CD14-positive monocyte (primary cell): Measurements from ENCODE around the gene SUGCT. TPM values are rescaled to one million over a fixed set of nuclear protein-coding genes. Genes with fewer than 3 reads are reported as not detected.

Experiments
- DNase-seq, 3 donors: peaks; one replicate each; pipeline ENCODE4 v3.0.0-alpha.2; 2011 to 2022
- H2AFZ ChIP-seq: 2 replicates; pipeline ENCODE4 v1.6.0; 2012; ENCODE audit warnings: mild to moderate bottlenecking, low read depth, low read length, inconsistent platforms; ENCODE audit not compliant: insufficient read depth, poor library complexity, severe bottlenecking
- H3K27ac ChIP-seq, 2 donors: 1 replicate in 1 of 2; 2 replicates in 1 of 2; pipeline ENCODE4 v1.5.1; 2012 to 2013; ENCODE audit warnings: low read length in 2 of 2, control low read depth in 1 of 2, inconsistent platforms in 1 of 2, low read depth in 1 of 2, mild to moderate bottlenecking in 1 of 2
- H3K27me3 ChIP-seq, 2 donors: one replicate each; pipeline versions ENCODE4 v1.6.0 to v1.6.1; 2011 to 2013; ENCODE audit warnings: low read length in 2 of 2; ENCODE audit not compliant: control insufficient read depth in 2 of 2, insufficient read depth in 2 of 2
- H3K36me3 ChIP-seq, 2 donors: replicated peaks in 1 of 2; 1 replicate in 1 of 2; 2 replicates in 1 of 2; pipeline versions ENCODE4 v1.5.1 to v1.6.1; 2012 to 2013; ENCODE audit warnings: low read length in 2 of 2, control low read depth in 1 of 2, inconsistent platforms in 1 of 2, mild to moderate bottlenecking in 1 of 2; ENCODE audit not compliant: insufficient read depth in 2 of 2, control insufficient read depth in 1 of 2
- H3K4me1 ChIP-seq, 2 donors: 1 replicate in 1 of 2; 2 replicates in 1 of 2; pipeline versions ENCODE4 v1.5.1 to v1.6.1; 2012 to 2013; ENCODE audit warnings: low read length in 2 of 2, control low read depth in 1 of 2, inconsistent platforms in 1 of 2, mild to moderate bottlenecking in 1 of 2, moderate library complexity in 1 of 2; ENCODE audit not compliant: insufficient read depth in 2 of 2, control insufficient read depth in 1 of 2
- H3K4me2 ChIP-seq: replicated peaks from 2 replicates; pipeline ENCODE3; 2012; ENCODE audit warnings: low read length, moderate library complexity, mild to moderate bottlenecking; ENCODE audit not compliant: poor library complexity, severe bottlenecking; ENCODE audit errors: extremely low read depth
- H3K4me3 ChIP-seq, 3 experiments: fragments of 200-600 bp in 1 of 3; sonication (generic) in 1 of 3; replicated peaks in 1 of 3; 1 replicate in 2 of 3; 2 replicates in 1 of 3; pipeline ENCODE4 v1.5.1; 2011 to 2013; ENCODE audit warnings: low read length in 3 of 3, mild to moderate bottlenecking in 3 of 3, control low read depth in 2 of 3, low read depth in 2 of 3, inconsistent platforms in 1 of 3, moderate library complexity in 1 of 3
- H3K79me2 ChIP-seq: 2 replicates; pipeline ENCODE4 v1.6.0; 2012; ENCODE audit warnings: mild to moderate bottlenecking, control low read depth, inconsistent platforms, low read length, moderate library complexity; ENCODE audit not compliant: insufficient read depth
- H3K9ac ChIP-seq: 2 replicates; pipeline ENCODE4 v1.6.0; 2017; ENCODE audit warnings: low read length, mild to moderate bottlenecking; ENCODE audit not compliant: insufficient read depth, poor library complexity, severe bottlenecking
- H3K9me3 ChIP-seq, 2 donors: replicated peaks in 1 of 2; 1 replicate in 1 of 2; 2 replicates in 1 of 2; pipeline versions ENCODE4 v1.5.1 to v1.6.1; 2012 to 2013; ENCODE audit warnings: low read length in 2 of 2, control low read depth in 1 of 2; ENCODE audit not compliant: control insufficient read depth in 1 of 2, insufficient read depth in 1 of 2
- H4K20me1 ChIP-seq: 2 replicates; pipeline ENCODE4 v1.6.0; 2012; ENCODE audit warnings: mild to moderate bottlenecking, low read length, control low read depth, moderate library complexity; ENCODE audit not compliant: insufficient read depth
- H3K27ac Mint-ChIP-seq, 7 donors: one replicate each; pipeline ENCODE4 v1.8.0; 2020; ENCODE audit warnings: mild to moderate bottlenecking in 7 of 7, mixed read lengths in 7 of 7, moderate library complexity in 6 of 7, inconsistent platforms in 2 of 7
- H3K27me3 Mint-ChIP-seq, 3 donors: one replicate each; pipeline ENCODE4 v1.8.0; 2021 to 2022; ENCODE audit warnings: low read depth in 3 of 3, mild to moderate bottlenecking in 3 of 3, mixed read lengths in 3 of 3, moderate library complexity in 3 of 3, inconsistent platforms in 1 of 3
- H3K36me3 Mint-ChIP-seq, 2 donors: one replicate each; pipeline ENCODE4 v1.8.0; 2020; ENCODE audit warnings: mixed read lengths in 2 of 2, inconsistent platforms in 1 of 2, mild to moderate bottlenecking in 1 of 2
- H3K4me1 Mint-ChIP-seq: one replicate; pipeline ENCODE4 v1.8.0; 2020; ENCODE audit warnings: mild to moderate bottlenecking, mixed read lengths
- H3K4me3 Mint-ChIP-seq, 2 donors: one replicate each; pipeline ENCODE4 v1.8.0; 2020; ENCODE audit warnings: mild to moderate bottlenecking in 2 of 2, mixed read lengths in 2 of 2, moderate library complexity in 1 of 2
- H3K9me3 Mint-ChIP-seq, 7 donors: one replicate each; pipeline ENCODE4 v1.8.0; 2020 to 2022; ENCODE audit warnings: mixed read lengths in 7 of 7, mild to moderate bottlenecking in 6 of 7, moderate library complexity in 6 of 7, inconsistent platforms in 2 of 7
- CTCF ChIP-seq: fragments of 200-600 bp; IDR thresholded peaks from one replicate; pipeline ENCODE4 v1.8.0; 2022; ENCODE audit warnings: antibody characterized with exemption, mild to moderate bottlenecking
- WGBS: methylation state at CpG from one replicate; pipeline ENCODE4 v1.1.5; 2013; ENCODE audit warnings: missing lambda C conversion rate; ENCODE audit not compliant: insufficient coverage; 5-methylcytosine and 5-hydroxymethylcytosine counted together
- intact Hi-C, 2 donors: fragments of 100-400 bp; cut with micrococcal nuclease; formaldehyde crosslinking; loops; one replicate each; pipeline versions ENCODE4 v1.15.0 to v1.15.1; 2023
- polyA plus RNA-seq, 3 donors: library from polyadenylated mRNA; depleted of rRNA in 1 of 3; unstranded in 2 of 3; stranded (reverse) in 1 of 3; fragments of 300-500 nt in 2 of 3; fragments of >200 nt in 1 of 3; fragmentation: Illumina TruSeq in 2 of 3; gene quantifications; 1 replicate in 2 of 3; 2 replicates in 1 of 3; pipeline ENCODE4 v1.2.3, GENCODE V29; 2012 to 2021

Gene SUGCT
- polyA plus RNA-seq, 3 donors: not detected

GRCh38 chr7:40520986-40521738 is 386.4 kb downstream of the SUGCT start:
- H3K4me3 Mint-ChIP-seq: no peak overlapping the region
- WGBS: no CpG with 5 or more reads among the region's 7 CpGs
- intact Hi-C loops: no loop called here
- H3K36me3 ChIP-seq: no peaks in the 10 kb centered on the region
- H4K20me1 ChIP-seq: no peaks in the 10 kb centered on the region
- H3K4me3 ChIP-seq: no peak overlapping the region
- peaks cover 0 to 2% (median 0%) of the 10 kb centered on the region in 7 donors for H3K9me3 Mint-ChIP-seq
- no peak overlapping the region for H3K9ac ChIP-seq
- peaks cover 0 to 1% (median 0%) of the 10 kb centered on the region in 3 donors for H3K27me3 Mint-ChIP-seq
- H3K36me3 Mint-ChIP-seq: no peaks in the 10 kb centered on the region
- DNase-seq: no peak
- H3K4me2 ChIP-seq: no peak overlapping the region
- H3K4me1 ChIP-seq: no peaks in the 10 kb centered on the region
- H3K79me2 ChIP-seq: no peaks in the 10 kb centered on the region
- no peak overlapping the region for H2AFZ ChIP-seq
- H3K27ac Mint-ChIP-seq: no peak overlapping the region
- H3K27me3 ChIP-seq: no peaks in the 10 kb centered on the region
- no peak overlapping the region for H3K27ac ChIP-seq
- TF ChIP-seq CTCF: no peak
- H3K9me3 ChIP-seq: no peaks in the 10 kb centered on the region
- peaks cover 10% of the 10 kb centered on the region for H3K4me1 Mint-ChIP-seq

- intact Hi-C loops: no loop called here
- no peak overlapping the region for H3K4me2 ChIP-seq
- H3K27ac ChIP-seq: no peak overlapping the region
- no peak for TF ChIP-seq CTCF
- H3K79me2 ChIP-seq: no peaks in the 10 kb centered on the region
- Mint-ChIP-seq H3K4me3 (no peak overlapping the region), H3K36me3 (no peaks in the 10 kb centered on the region), H3K27me3 (peaks cover 0 to 1% (median 0%) of the 10 kb centered on the region in 3 donors), H3K9me3 (no peaks in the 10 kb centered on the region), H3K4me1 (peaks cover 10% of the 10 kb centered on the region), H3K27ac (no peak overlapping the region)
- 100% methylated on average over 2 of the region's 3 CpGs for WGBS
- H4K20me1 ChIP-seq: no peaks in the 10 kb centered on the region
- H3K4me3 ChIP-seq: no peak overlapping the region
- H2AFZ ChIP-seq: no peak overlapping the region
- H3K9ac ChIP-seq: no peak overlapping the region
- H3K27me3 ChIP-seq: no peaks in the 10 kb centered on the region
- H3K4me1 ChIP-seq: no peaks in the 10 kb centered on the region
- H3K36me3 ChIP-seq: no peaks in the 10 kb centered on the region
- DNase-seq: no peak
- no peaks in the 10 kb centered on the region for H3K9me3 ChIP-seq
Observed at GRCh38 chr7:40525764-40526163, 391.0 kb downstream of the SUGCT start.
